ENCODE data around the gene AMT. TPM values are rescaled to one million over a fixed set of nuclear protein-coding genes. Genes with fewer than 3 reads are reported as not detected.
"Not testable (repeated sequence)": the region's sequence is repeated elsewhere in the genome, so short reads cannot be mapped to it uniquely, and the experiment has no call there.

Gene AMT
- total RNA-seq, 1 experiment from 2014 or later, result 1.3 TPM

GRCh38 chr3:49410066-49410845 lies 12.0 kb downstream of the AMT start:
- Histone ChIP-seq H3K36me3 (ENCODE audit: insufficient read depth, low read length, poor library complexity, severe bottlenecking) (no peaks in the 10 kb centered on the region), H3K4me1 (ENCODE audit: insufficient read depth, low read length, poor library complexity, severe bottlenecking) (no peaks in the 10 kb centered on the region), H3K27ac (ENCODE audit: low read depth, low read length, poor library complexity, severe bottlenecking) (peak overlapping the region; percentile 91), H3K4me3 (ENCODE audit: low read depth, low read length, poor library complexity, severe bottlenecking) (peak overlapping the region; percentile 84), H3K27me3 (replicated peaks; ENCODE audit: insufficient read depth, low read depth, low read length, poor library complexity) (no peaks in the 10 kb centered on the region), H3K9me3 (ENCODE audit: low read depth, low read length, poor library complexity, severe bottlenecking) (no peaks in the 10 kb centered on the region)
- TF ChIP-seq CTCF (conservative IDR thresholded peaks at IDR 0.05; ENCODE audit: low read depth, low read length) (no peak), EZH2 (IDR thresholded peaks at IDR 0.05; ENCODE audit: borderline replicate concordance, low read depth, low read length, poor library complexity, severe bottlenecking) (no peak)
- no peak for DNase-seq (ENCODE audit: low spot score)
- ChIA-PET POLR2A (ENCODE audit: low non-redundant PET) (no interaction called here), CTCF (interaction anchor here (0.5 kb wide), 1 partner anchor 60 kb away, joined by 4 read pairs; the partner anchor contains the start of gene DAG1)
- TSS peak; percentile 59 for BruUV-seq (replicated peaks)
- intact Hi-C loops (cut with micrococcal nuclease; ENCODE audit: unreplicated experiment), result loop anchor here (10.0 kb wide), 1 partner anchor 55 kb away; the partner anchor contains the start of gene GPX1

- Histone ChIP-seq H3K9me3 (ENCODE audit: low read depth, low read length, poor library complexity, severe bottlenecking) (no peaks in the 10 kb centered on the region), H3K27ac (ENCODE audit: low read depth, low read length, poor library complexity, severe bottlenecking) (no peak overlapping the region), H3K4me3 (ENCODE audit: low read depth, low read length, poor library complexity, severe bottlenecking) (no peak overlapping the region), H3K27me3 (replicated peaks; ENCODE audit: insufficient read depth, low read depth, low read length, poor library complexity) (no peaks in the 10 kb centered on the region), H3K36me3 (ENCODE audit: insufficient read depth, low read length, poor library complexity, severe bottlenecking) (peaks cover 4% of the 10 kb centered on the region), H3K4me1 (ENCODE audit: insufficient read depth, low read length, poor library complexity, severe bottlenecking) (no peaks in the 10 kb centered on the region)
- TF ChIP-seq CTCF (conservative IDR thresholded peaks at IDR 0.05; ENCODE audit: low read depth, low read length) (no peak), EZH2 (IDR thresholded peaks at IDR 0.05; ENCODE audit: borderline replicate concordance, low read depth, low read length, poor library complexity, severe bottlenecking) (no peak)
- DNase-seq (ENCODE audit: low spot score), result no peak
- CTCF ChIA-PET, result no interaction called here
- POLR2A ChIA-PET (ENCODE audit: low non-redundant PET), result no interaction called here
- intact Hi-C loops (cut with micrococcal nuclease; ENCODE audit: unreplicated experiment), result no loop called here
- BruUV-seq (replicated peaks), result no TSS peak
These were observed 15.4 kb downstream of the AMT start for GRCh38 chr3:49406571-49407565.

GRCh38 chr3:49405570-49405969 lies 16.7 kb downstream of the AMT start:
- BruUV-seq (replicated peaks); POLR2A ChIA-PET (ENCODE audit: low non-redundant PET); CTCF ChIA-PET: not testable (repeated sequence)

More at GRCh38 chr3:49405570-49405969, 16.7 kb downstream of the AMT start:
- H3K27me3 ChIP-seq (replicated peaks; ENCODE audit: insufficient read depth, low read depth, low read length, poor library complexity); H3K27ac ChIP-seq (ENCODE audit: low read depth, low read length, poor library complexity, severe bottlenecking); H3K4me3 ChIP-seq (ENCODE audit: low read depth, low read length, poor library complexity, severe bottlenecking); H3K9me3 ChIP-seq (ENCODE audit: low read depth, low read length, poor library complexity, severe bottlenecking); intact Hi-C loops (cut with micrococcal nuclease; ENCODE audit: unreplicated experiment); H3K36me3 ChIP-seq (ENCODE audit: insufficient read depth, low read length, poor library complexity, severe bottlenecking); DNase-seq (ENCODE audit: low spot score); H3K4me1 ChIP-seq (ENCODE audit: insufficient read depth, low read length, poor library complexity, severe bottlenecking): not testable (repeated sequence)

All from A673 (cell line).